Neutrophil (primary cell): ENCODE data around the gene SCAI.

ENCODE experiments used
- H3K27ac ChIP-seq: fragments of 200-600 bp; sonication (generic); 2 replicates; pipeline ENCODE4 v1.5.1; 2016; ENCODE audit warnings: mild to moderate bottlenecking, moderate library complexity
- H3K27me3 ChIP-seq: fragments of 200-600 bp; sonication (generic); 2 replicates; pipeline ENCODE4 v1.6.0; 2016; ENCODE audit warnings: mild to moderate bottlenecking
- H3K36me3 ChIP-seq: fragments of 200-600 bp; sonication (generic); 2 replicates; pipeline ENCODE4 v1.5.1; 2017
- H3K4me1 ChIP-seq, 2 experiments: fragments of 200-600 bp in 1 of 2; sonication (generic) in 1 of 2; 1 replicate in 1 of 2; 2 replicates in 1 of 2; pipeline versions ENCODE4 v1.5.1 to v1.6.1; 2013 to 2016; ENCODE audit warnings: low read depth in 1 of 2, low read length in 1 of 2, mild to moderate bottlenecking in 1 of 2, moderate library complexity in 1 of 2; ENCODE audit not compliant: control insufficient read depth in 1 of 2, insufficient read depth in 1 of 2
- H3K4me3 ChIP-seq, 2 experiments: fragments of 200-600 bp in 1 of 2; sonication (generic) in 1 of 2; 1 replicate in 1 of 2; 2 replicates in 1 of 2; pipeline ENCODE4 v1.5.1; 2013 to 2016; ENCODE audit warnings: low read depth in 1 of 2, low read length in 1 of 2, mild to moderate bottlenecking in 1 of 2, moderate library complexity in 1 of 2
- H3K9me3 ChIP-seq: fragments of 200-600 bp; sonication (generic); 2 replicates; pipeline ENCODE4 v1.5.1; 2016
- CTCF ChIP-seq: fragments of 200-600 bp; sonication (generic); IDR thresholded peaks from 2 replicates; pipeline ENCODE4 v1.5.1; 2016; ENCODE audit warnings: antibody characterized with exemption

The SCAI gene

GRCh38 chr9:125141251-125141650 lies 2.1 kb downstream of the SCAI start:
- Histone ChIP-seq H3K27ac (no peak overlapping the region), H3K9me3 (no peaks in the 10 kb centered on the region), H3K27me3 (no peaks in the 10 kb centered on the region), H3K36me3 (no peaks in the 10 kb centered on the region), H3K4me1 (peaks cover 10 to 17% of the 10 kb centered on the region in 2 experiments), H3K4me3 (no peak overlapping the region)
- no peak for TF ChIP-seq CTCF

GRCh38 chr9:125140576-125140975 lies 2.8 kb downstream of the SCAI start:
- Histone ChIP-seq H3K27ac (no peak overlapping the region), H3K27me3 (no peaks in the 10 kb centered on the region), H3K4me1 (peaks cover 10 to 17% of the 10 kb centered on the region in 2 experiments), H3K4me3 (no peak overlapping the region), H3K36me3 (no peaks in the 10 kb centered on the region), H3K9me3 (no peaks in the 10 kb centered on the region)
- TF ChIP-seq CTCF = no peak

DNA sequence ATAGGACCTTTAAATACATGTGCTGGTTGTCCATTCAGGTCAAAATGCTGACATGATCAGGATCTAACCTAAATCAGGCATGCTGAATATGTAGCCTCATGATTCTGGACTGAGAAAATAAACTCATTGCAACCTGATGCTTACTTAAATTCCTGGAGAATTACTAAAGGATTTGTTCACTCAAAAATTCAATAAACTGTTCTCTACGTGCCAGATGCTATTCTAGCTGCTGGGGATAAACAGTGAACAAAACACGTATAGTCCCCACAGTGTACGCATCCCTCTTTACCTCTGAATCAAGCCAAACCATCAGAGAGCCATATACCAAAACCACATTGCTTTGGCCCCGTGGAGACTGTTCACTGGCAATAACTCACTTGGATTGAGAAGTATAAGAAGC lies 6.1 kb downstream of the SCAI start:
- Histone ChIP-seq H3K36me3 (no peaks in the 10 kb centered on the region), H3K27ac (no peak overlapping the region), H3K4me1 (no peaks in the 10 kb centered on the region), H3K9me3 (no peaks in the 10 kb centered on the region), H3K27me3 (no peaks in the 10 kb centered on the region), H3K4me3 (no peak overlapping the region)
- TF ChIP-seq CTCF = no peak

DNA sequence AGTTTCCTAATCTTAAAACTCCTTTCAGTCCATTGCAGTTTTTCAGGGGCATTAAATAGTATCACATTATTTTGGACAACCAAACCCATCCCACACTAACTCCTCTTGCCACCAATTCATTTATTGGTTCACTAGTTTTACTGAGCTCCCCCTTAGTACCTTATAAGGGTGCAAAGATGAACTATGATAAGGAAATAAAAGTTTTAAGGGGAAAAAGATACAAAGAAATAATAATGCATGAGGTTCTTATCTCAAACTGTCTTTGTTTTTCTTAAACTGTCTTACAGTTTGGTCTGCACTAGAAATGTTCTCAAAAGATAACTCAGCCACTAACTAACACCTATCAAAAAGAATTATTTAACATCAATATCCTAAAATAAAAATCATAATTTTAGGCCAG lies 8.4 kb downstream of the SCAI start:
- H3K27ac ChIP-seq = no peak overlapping the region
- H3K9me3 ChIP-seq = no peaks in the 10 kb centered on the region
- no peaks in the 10 kb centered on the region for H3K4me1 ChIP-seq
- H3K36me3 ChIP-seq = no peaks in the 10 kb centered on the region
- no peak for TF ChIP-seq CTCF
- H3K4me3 ChIP-seq = no peak overlapping the region
- no peaks in the 10 kb centered on the region for H3K27me3 ChIP-seq

GRCh38 chr9:125133403-125134329 lies 9.7 kb downstream of the SCAI start:
- no peaks in the 10 kb centered on the region for H3K9me3 ChIP-seq
- no peak for TF ChIP-seq CTCF
- no peak overlapping the region for H3K4me3 ChIP-seq
- no peaks in the 10 kb centered on the region for H3K27me3 ChIP-seq
- no peak overlapping the region for H3K27ac ChIP-seq
- no peaks in the 10 kb centered on the region for H3K36me3 ChIP-seq
- no peaks in the 10 kb centered on the region for H3K4me1 ChIP-seq
